Hematopoietic multipotent progenitor cell treated with erythropoietin and hydrocortisone succinate and interleukin-3 and kit ligand, for 4 days (in vitro differentiated cells): ENCODE data around the gene INPP5A.
"Not testable (repeated sequence)": the region's sequence is repeated elsewhere in the genome, so short reads cannot be mapped to it uniquely, and the experiment has no call there.

Source experiments
- DNase-seq: peaks from one replicate; pipeline ENCODE4 v3.0.0-alpha.2; 2015

INPP5A gene

GRCh38 chr10:132810807-132811700 is 273.5 kb downstream of the INPP5A start:
- DNase-seq, result no peak

- no peak for DNase-seq
Observed at GRCh38 chr10:132811891-132812481, 274.4 kb downstream of the INPP5A start.

- no peak for DNase-seq
Observed at GRCh38 chr10:132812520-132812919, 274.9 kb downstream of the INPP5A start.

GRCh38 chr10:132813001-132813401 is 275.4 kb downstream of the INPP5A start:
- no peak for DNase-seq

- DNase-seq, result no peak
Observed at GRCh38 chr10:132813560-132814468, 276.2 kb downstream of the INPP5A start.

- no peak for DNase-seq
Observed at GRCh38 chr10:132814469-132814856, 276.9 kb downstream of the INPP5A start.

- no peak for DNase-seq
Observed at GRCh38 chr10:132815168-132815857, 277.7 kb downstream of the INPP5A start.

- no peak for DNase-seq
Observed at GRCh38 chr10:132816718-132817117, 279.1 kb downstream of the INPP5A start.

- DNase-seq, result no peak
Observed at GRCh38 chr10:132817701-132818211, 280.2 kb downstream of the INPP5A start.

GRCh38 chr10:132820056-132820455 is 282.5 kb downstream of the INPP5A start:
- no peak for DNase-seq

GRCh38 chr10:132825783-132826523 is 288.4 kb downstream of the INPP5A start:
- DNase-seq, result not testable (repeated sequence)

- DNase-seq, result no peak
Observed at GRCh38 chr10:132826524-132827422, 289.2 kb downstream of the INPP5A start.

GRCh38 chr10:132827423-132827789 is 289.8 kb downstream of the INPP5A start:
- no peak for DNase-seq

- DNase-seq, result no peak
Observed at GRCh38 chr10:132827861-132828539, 290.4 kb downstream of the INPP5A start.

GRCh38 chr10:132828681-132829080 is 291.1 kb downstream of the INPP5A start:
- no peak for DNase-seq

GRCh38 chr10:132829403-132829802 is 291.8 kb downstream of the INPP5A start:
- DNase-seq, result no peak

- DNase-seq, result no peak
Observed at GRCh38 chr10:132832186-132832969, 294.8 kb downstream of the INPP5A start.
